Gastroesophageal sphincter (tissue), 4 donors: Measurements from ENCODE around the gene CHRNA4. TPM values are rescaled to one million over a fixed set of nuclear protein-coding genes. Genes with fewer than 3 reads are reported as not detected.

Experiments used
- ATAC-seq: fragments of 150-250 bp; one replicate; pipeline ENCODE4 v1.9.1; 2016; ENCODE audit warnings: mild to moderate bottlenecking, moderate library complexity
- H3K27ac ChIP-seq, 4 donors: fragments of 200-600 bp; sonication (generic) in 3 of 4; 1 replicate in 3 of 4; 2 replicates in 1 of 4; pipeline ENCODE4 v1.5.1; 2016 to 2019
- H3K27me3 ChIP-seq: fragments of 200-600 bp; sonication (generic); one replicate; pipeline ENCODE4 v1.5.1; 2019
- H3K36me3 ChIP-seq, 2 donors: fragments of 200-600 bp; sonication (generic); one replicate each; pipeline ENCODE4 v1.5.1; 2019; ENCODE audit warnings: control low read depth in 1 of 2
- H3K4me1 ChIP-seq, 3 donors: fragments of 200-600 bp; sonication (generic); 1 replicate in 2 of 3; 2 replicates in 1 of 3; pipeline ENCODE4 v1.5.1; 2016 to 2019; ENCODE audit warnings: control low read depth in 2 of 3
- H3K4me3 ChIP-seq, 2 donors: fragments of 200-600 bp; sonication (generic); one replicate each; pipeline ENCODE4 v1.5.1; 2019; ENCODE audit warnings: mild to moderate bottlenecking in 1 of 2, moderate library complexity in 1 of 2
- H3K9me3 ChIP-seq, 3 donors: fragments of 200-600 bp; sonication (generic); one replicate each; pipeline ENCODE4 v1.5.1; 2017 to 2019; ENCODE audit warnings: control low read depth in 2 of 3
- CTCF ChIP-seq, 4 experiments: fragments of 200-600 bp in 2 of 4; fragments of 450-650 bp in 2 of 4; sonication (generic) in 1 of 4; IDR thresholded peaks; one replicate each; pipeline ENCODE4 v1.5.1; 2017 to 2019; ENCODE audit warnings: antibody characterized with exemption in 4 of 4, mild to moderate bottlenecking in 2 of 4, moderate library complexity in 2 of 4
- EP300 ChIP-seq: sonication (generic); formaldehyde crosslinking; IDR thresholded peaks from one replicate; pipeline ENCODE4 v1.6.1; 2017; ENCODE audit warnings: antibody characterized with exemption, mild to moderate bottlenecking
- POLR2A ChIP-seq, 2 donors: fragments of 450-650 bp; IDR thresholded peaks; one replicate each; pipeline ENCODE4 v1.6.1; 2017; ENCODE audit warnings: antibody characterized with exemption in 2 of 2, mild to moderate bottlenecking in 2 of 2, moderate library complexity in 1 of 2
- POLR2AphosphoS5 ChIP-seq: sonication (generic); formaldehyde crosslinking; IDR thresholded peaks from one replicate; pipeline ENCODE4 v1.6.1; 2017; ENCODE audit warnings: antibody characterized with exemption
- WGBS, 2 donors: methylation state at CpG; one replicate each; pipeline ENCODE4 v1.1.5; 2018; ENCODE audit warnings: low coverage in 1 of 2; 5-methylcytosine and 5-hydroxymethylcytosine counted together
- total RNA-seq, 4 donors: library from RNA; depleted of rRNA; stranded (reverse); fragments of >200 nt; gene quantifications; one replicate each; pipeline ENCODE4 v1.1.0, GENCODE V29; 2016

Gene CHRNA4
- total RNA-seq, 4 donors from 2014 or later, result not detected

- TF ChIP-seq POLR2AphosphoS5 (no peak), EP300 (no peak), CTCF (IDR thresholded peaks at IDR 0.05) (no peak), POLR2A (IDR thresholded peaks at IDR 0.05) (no peak)
- Histone ChIP-seq H3K4me3 (no peak overlapping the region), H3K27me3 (peaks cover 100% of the 10 kb centered on the region), H3K4me1 (peaks cover 0 to 5% (median 0%) of the 10 kb centered on the region in 3 donors), H3K36me3 (no peaks in the 10 kb centered on the region), H3K9me3 (no peaks in the 10 kb centered on the region), H3K27ac (no peak overlapping the region)
- ATAC-seq, result no peak
- WGBS, 2 donors, result 20 to 76% methylated on average over 2 to 5 of the region's 12 CpGs
These were observed 17.5 kb upstream of the CHRNA4 start for GRCh38 chr20:63378626-63379025.

- Histone ChIP-seq H3K4me1 (peaks cover 0 to 5% (median 0%) of the 10 kb centered on the region in 3 donors), H3K27me3 (peaks cover 100% of the 10 kb centered on the region), H3K9me3 (no peaks in the 10 kb centered on the region), H3K27ac (no peak overlapping the region), H3K36me3 (no peaks in the 10 kb centered on the region), H3K4me3 (no peak overlapping the region)
- 56% methylated on average over 3 of the region's 15 CpGs; no CpG with 5 or more reads in 1 of the 2 donors for WGBS, 2 donors
- no peak for ATAC-seq
- TF ChIP-seq POLR2AphosphoS5 (no peak), CTCF (IDR thresholded peaks at IDR 0.05) (no peak), POLR2A (IDR thresholded peaks at IDR 0.05) (no peak)
These were observed 16.8 kb upstream of the CHRNA4 start for GRCh38 chr20:63377951-63378381.

GRCh38 chr20:63377256-63377941 is 16.2 kb upstream of the CHRNA4 start:
- TF ChIP-seq EP300 (no peak), CTCF (IDR thresholded peaks at IDR 0.05) (no peak), POLR2A (IDR thresholded peaks at IDR 0.05) (no peak), POLR2AphosphoS5 (no peak)
- peaks cover 0 to 5% (median 0%) of the 10 kb centered on the region in 3 donors for H3K4me1 ChIP-seq
- whole genome bisulfite sequencing, 2 donors, result 4% methylated on average over 11 of the region's 32 CpGs; no CpG with 5 or more reads in 1 of the 2 donors
- H3K27ac ChIP-seq, result no peak overlapping the region
- no peak overlapping the region for H3K4me3 ChIP-seq
- no peaks in the 10 kb centered on the region for H3K36me3 ChIP-seq
- no peaks in the 10 kb centered on the region for H3K9me3 ChIP-seq
- H3K27me3 ChIP-seq, result peaks cover 100% of the 10 kb centered on the region
- no peak for ATAC-seq

- TF ChIP-seq POLR2A (IDR thresholded peaks at IDR 0.05) (no peak), CTCF (IDR thresholded peaks at IDR 0.05) (no peak), EP300 (no peak), POLR2AphosphoS5 (no peak)
- Histone ChIP-seq H3K36me3 (no peaks in the 10 kb centered on the region), H3K27me3 (peaks cover 97% of the 10 kb centered on the region), H3K27ac (no peak overlapping the region), H3K4me3 (no peak overlapping the region), H3K9me3 (no peaks in the 10 kb centered on the region), H3K4me1 (peaks cover 0 to 1% (median 0%) of the 10 kb centered on the region in 3 donors)
- WGBS, 2 donors, result 21% methylated on average over 9 of the region's 31 CpGs; no CpG with 5 or more reads in 1 of the 2 donors
- ATAC-seq, result no peak
These were observed 15.4 kb upstream of the CHRNA4 start for GRCh38 chr20:63376283-63377250.
